ENCODE results near the gene AUTS2.

The AUTS2 gene

DNA sequence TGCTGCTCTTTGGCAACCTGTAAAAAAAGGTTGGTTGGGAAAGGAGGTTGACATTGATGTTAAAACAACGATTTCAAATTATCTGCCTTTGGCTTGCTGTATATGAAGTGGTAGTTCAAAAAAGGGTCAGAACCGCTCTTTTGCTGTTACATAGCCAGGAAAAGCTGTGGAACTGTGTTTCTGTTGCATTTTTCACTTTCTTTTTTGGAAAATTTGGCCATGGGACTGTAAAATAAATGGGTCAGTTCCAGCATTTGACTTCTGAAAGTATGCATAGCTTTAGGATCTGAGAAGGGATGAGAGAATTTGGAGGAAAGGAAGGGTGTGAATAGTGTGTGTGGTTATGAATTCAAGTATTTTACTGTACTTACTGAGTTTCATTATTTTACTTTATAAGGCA lies 7.3 kb downstream of the AUTS2 start:
- no peak overlapping the region for H3K4me3 Mint-ChIP-seq
- no peak for DNase-seq (ENCODE audit: low spot score)
- no peaks in the 10 kb centered on the region for H3K4me1 Mint-ChIP-seq (ENCODE audit: low read depth)
- no peaks in the 10 kb centered on the region for H3K9me3 Mint-ChIP-seq
- H3K27me3 Mint-ChIP-seq (ENCODE audit: low read depth), result peaks cover 4% of the 10 kb centered on the region
- no peak overlapping the region for H3K27ac Mint-ChIP-seq
- no peaks in the 10 kb centered on the region for H3K36me3 Mint-ChIP-seq (ENCODE audit: low read depth)

DNA sequence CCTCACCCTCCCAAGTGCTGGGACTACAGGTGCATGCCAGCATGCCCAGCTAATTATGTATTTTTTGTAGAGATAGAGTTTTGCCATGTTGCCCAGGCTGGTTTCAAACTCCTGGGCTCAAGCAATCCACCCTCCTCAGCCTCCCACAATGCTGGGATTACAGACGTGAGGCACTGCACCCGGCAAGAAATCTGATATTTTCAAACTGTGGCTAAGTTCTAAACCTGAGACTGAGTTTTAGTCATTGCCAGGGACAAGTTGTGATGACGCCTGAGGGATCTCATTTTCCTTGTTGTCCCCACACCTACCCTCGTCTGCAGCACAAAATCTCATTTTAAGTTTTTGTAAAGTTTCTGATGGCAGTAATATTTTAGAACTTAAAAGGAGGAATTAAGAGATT lies 9.8 kb downstream of the AUTS2 start:
- no peak for DNase-seq (ENCODE audit: low spot score)
- Mint-ChIP-seq H3K9me3 (no peaks in the 10 kb centered on the region), H3K4me3 (no peak overlapping the region), H3K4me1 (ENCODE audit: low read depth) (no peaks in the 10 kb centered on the region), H3K36me3 (ENCODE audit: low read depth) (no peaks in the 10 kb centered on the region), H3K27me3 (ENCODE audit: low read depth) (no peaks in the 10 kb centered on the region), H3K27ac (no peak overlapping the region)

DNA sequence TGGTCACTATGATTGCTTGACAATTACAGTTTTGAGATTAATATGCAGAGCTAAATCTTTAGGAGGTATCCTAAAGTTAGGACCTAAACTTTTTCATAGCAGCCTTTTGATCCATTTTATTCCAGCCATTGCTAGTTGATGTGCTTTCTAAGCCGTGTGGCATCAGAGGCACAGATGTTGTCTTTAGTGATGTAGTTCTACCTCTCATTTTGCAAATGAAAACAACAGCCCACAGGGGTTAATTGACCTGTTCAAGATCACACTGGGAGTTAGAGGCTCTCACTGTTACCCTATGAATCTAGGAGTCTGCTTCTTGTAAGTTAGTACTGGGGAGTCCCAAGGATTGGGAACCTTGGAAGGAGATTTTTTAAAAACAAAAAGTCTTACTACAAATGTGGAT lies 10.6 kb downstream of the AUTS2 start:
- H3K36me3 Mint-ChIP-seq (ENCODE audit: low read depth), result no peaks in the 10 kb centered on the region
- H3K27ac Mint-ChIP-seq, result no peak overlapping the region
- H3K4me1 Mint-ChIP-seq (ENCODE audit: low read depth), result no peaks in the 10 kb centered on the region
- no peaks in the 10 kb centered on the region for H3K9me3 Mint-ChIP-seq
- H3K4me3 Mint-ChIP-seq, result no peak overlapping the region
- no peak for DNase-seq (ENCODE audit: low spot score)
- H3K27me3 Mint-ChIP-seq (ENCODE audit: low read depth), result no peaks in the 10 kb centered on the region

DNA sequence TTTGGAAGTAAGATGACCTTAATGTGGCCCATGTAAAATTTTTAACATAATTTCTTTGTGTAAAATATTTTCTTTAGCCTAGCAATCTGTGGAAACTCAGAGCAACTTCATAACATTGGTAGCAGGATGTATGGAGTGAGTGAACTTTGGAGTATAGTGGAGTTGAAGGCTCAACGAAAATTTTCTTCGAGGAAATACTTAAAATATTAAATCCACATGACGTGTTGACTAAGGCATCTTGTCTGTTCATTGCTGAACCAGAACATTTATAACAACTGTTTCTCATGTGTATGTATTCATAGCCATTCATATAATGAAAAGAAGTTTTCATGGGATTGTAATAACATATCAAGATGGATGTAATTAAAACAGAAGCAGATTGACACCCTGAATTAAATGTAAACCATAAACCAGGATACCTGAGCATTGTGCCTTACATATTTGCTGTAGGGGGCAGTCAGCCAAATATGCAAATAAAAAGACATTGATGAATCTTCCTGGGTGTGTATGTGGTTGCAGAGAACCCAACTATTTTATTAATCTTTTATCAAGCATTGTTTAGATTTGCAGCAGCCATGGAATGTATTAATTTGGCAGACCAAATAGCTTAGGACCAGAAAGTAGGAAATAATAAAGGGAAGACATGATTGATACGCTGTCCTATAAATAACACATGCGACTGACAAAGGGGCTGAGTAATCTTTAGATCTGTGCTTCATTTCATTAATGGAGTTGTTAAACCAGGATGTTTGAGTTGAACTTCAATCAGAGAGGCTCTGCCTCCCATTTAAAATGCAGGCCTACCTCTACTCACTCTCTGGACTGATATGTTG lies 11.5 kb downstream of the AUTS2 start:
- no peak for DNase-seq (ENCODE audit: low spot score)
- no peaks in the 10 kb centered on the region for H3K27me3 Mint-ChIP-seq (ENCODE audit: low read depth)

DNA sequence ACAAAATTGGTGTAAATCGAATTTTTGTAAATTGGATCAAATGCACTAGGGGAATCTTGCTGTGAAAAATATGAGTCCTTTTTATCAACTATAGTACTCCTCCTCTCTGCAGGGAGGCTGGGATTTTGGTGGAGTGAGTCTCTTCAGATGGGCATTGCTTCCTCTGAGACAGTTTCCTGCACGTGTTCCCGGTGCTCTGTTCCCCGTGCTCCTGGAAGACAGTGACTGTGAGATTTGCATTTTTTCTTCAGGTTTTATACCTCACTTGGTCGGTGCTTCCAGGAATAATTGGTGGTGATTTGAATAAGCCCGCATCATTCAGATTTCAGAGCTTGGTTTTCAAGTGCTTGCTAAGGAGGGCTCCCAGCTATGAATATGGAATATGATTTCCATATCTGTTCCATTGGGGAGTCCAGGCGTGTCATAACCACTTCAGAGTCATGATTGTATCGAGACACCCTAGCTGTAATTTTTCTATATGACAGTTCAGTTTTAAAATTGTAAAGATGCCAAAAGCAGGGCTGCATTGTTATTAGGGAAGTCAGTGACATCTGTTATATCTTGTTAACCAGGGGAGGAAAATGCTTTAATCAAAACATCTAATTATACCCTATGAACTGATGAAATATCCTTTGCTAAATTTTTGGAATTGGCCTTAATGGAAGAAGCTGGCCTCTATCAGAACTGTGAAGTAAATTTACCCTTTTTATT lies 12.3 kb downstream of the AUTS2 start:
- Mint-ChIP-seq H3K27me3 (ENCODE audit: low read depth) (no peaks in the 10 kb centered on the region), H3K36me3 (ENCODE audit: low read depth) (no peaks in the 10 kb centered on the region), H3K4me3 (no peak overlapping the region), H3K9me3 (no peaks in the 10 kb centered on the region), H3K27ac (no peak overlapping the region), H3K4me1 (ENCODE audit: low read depth) (no peaks in the 10 kb centered on the region)
- DNase-seq (ENCODE audit: low spot score), result no peak

More for the DNA sequence above, 11.5 kb downstream of the AUTS2 start:
- Mint-ChIP-seq H3K4me3 (no peak overlapping the region), H3K27ac (no peak overlapping the region), H3K9me3 (no peaks in the 10 kb centered on the region), H3K4me1 (ENCODE audit: low read depth) (no peaks in the 10 kb centered on the region), H3K36me3 (ENCODE audit: low read depth) (no peaks in the 10 kb centered on the region)

DNA sequence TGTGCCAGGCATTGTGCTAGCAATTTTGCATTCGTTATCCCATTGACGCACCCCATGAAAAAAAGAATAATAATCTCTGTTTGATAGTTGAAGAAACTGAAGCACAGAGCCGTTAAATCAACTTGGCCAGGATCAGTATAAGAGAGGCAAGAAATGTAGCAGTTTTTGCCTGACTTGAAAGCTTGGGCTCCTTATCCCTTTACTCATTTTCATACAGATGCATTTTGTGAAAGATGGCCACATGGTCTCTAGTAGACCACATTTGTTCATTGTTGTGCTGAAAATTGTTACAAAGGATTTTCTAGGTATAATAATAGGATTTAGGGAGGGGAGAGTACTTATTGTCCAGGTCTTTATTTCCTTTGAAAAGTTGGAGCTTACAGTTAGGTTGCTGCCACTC lies 14.7 kb downstream of the AUTS2 start:
- Mint-ChIP-seq H3K27ac (no peak overlapping the region), H3K9me3 (no peaks in the 10 kb centered on the region), H3K27me3 (ENCODE audit: low read depth) (no peaks in the 10 kb centered on the region), H3K4me3 (no peak overlapping the region), H3K36me3 (ENCODE audit: low read depth) (no peaks in the 10 kb centered on the region), H3K4me1 (ENCODE audit: low read depth) (no peaks in the 10 kb centered on the region)
- DNase-seq (ENCODE audit: low spot score), result no peak

DNA sequence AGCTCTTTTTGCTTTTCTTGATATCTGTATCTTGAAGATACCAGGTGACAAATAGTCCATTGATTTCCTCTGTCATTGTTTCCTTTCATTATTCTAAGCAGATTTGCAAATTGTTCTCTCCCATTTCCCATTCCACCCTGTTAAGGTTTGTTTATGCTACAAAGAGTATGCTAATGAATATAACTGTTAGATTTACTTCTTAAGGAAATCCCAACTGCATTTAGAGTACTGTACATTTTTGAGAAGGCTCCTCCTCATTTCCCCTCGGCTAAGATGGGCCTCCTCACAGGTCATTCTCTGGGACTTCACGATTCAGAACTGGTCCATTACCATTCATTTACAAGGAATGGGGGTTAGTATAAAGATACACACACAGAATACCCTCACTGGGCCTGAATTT lies 15.6 kb downstream of the AUTS2 start:
- Mint-ChIP-seq H3K27me3 (ENCODE audit: low read depth) (no peaks in the 10 kb centered on the region), H3K27ac (no peak overlapping the region), H3K9me3 (no peaks in the 10 kb centered on the region), H3K36me3 (ENCODE audit: low read depth) (no peaks in the 10 kb centered on the region), H3K4me3 (no peak overlapping the region), H3K4me1 (ENCODE audit: low read depth) (no peaks in the 10 kb centered on the region)
- DNase-seq (ENCODE audit: low spot score), result no peak

DNA sequence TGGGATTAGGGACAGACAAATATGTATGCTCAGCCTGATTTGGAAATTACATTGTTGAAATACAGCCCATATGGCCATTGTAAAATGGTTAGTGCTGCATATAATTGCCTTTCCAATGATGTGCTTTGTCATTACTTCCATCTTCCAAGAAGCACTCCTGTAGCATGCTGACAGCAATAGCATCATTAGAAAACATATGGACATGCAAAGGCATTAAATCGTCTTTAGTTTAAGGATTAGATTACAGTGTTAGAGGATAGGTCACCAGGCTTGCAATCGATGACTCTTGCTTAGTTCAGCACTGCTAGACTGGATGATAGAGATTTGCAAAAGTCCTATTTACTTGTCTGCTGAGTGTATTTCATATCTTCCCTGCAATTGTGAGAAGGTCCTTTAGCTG lies 17.4 kb downstream of the AUTS2 start:
- Mint-ChIP-seq H3K27me3 (ENCODE audit: low read depth) (no peaks in the 10 kb centered on the region), H3K4me3 (no peak overlapping the region), H3K4me1 (ENCODE audit: low read depth) (no peaks in the 10 kb centered on the region), H3K9me3 (no peaks in the 10 kb centered on the region), H3K27ac (no peak overlapping the region), H3K36me3 (ENCODE audit: low read depth) (no peaks in the 10 kb centered on the region)
- no peak for DNase-seq (ENCODE audit: low spot score)

DNA sequence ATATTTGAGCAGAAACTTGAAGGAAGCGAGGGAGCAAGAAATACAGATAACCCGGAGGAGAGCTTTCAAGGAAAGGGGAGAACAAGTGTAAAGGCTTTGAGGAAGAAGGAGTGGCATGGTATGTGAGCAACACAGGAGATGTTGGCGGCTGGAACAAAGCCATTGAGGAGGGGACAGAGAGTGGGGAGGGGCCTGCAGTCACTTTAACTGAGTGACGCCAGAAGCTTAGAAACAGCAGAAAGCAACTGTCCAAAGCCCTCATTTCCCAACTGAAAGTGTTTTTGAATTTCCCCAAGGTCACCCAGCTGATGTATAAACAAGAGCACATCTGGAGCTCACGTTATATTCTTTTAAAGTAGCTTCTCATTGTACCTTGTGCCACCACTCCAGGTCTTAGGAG lies 19.1 kb downstream of the AUTS2 start:
- H3K4me3 Mint-ChIP-seq, result no peak overlapping the region

DNA sequence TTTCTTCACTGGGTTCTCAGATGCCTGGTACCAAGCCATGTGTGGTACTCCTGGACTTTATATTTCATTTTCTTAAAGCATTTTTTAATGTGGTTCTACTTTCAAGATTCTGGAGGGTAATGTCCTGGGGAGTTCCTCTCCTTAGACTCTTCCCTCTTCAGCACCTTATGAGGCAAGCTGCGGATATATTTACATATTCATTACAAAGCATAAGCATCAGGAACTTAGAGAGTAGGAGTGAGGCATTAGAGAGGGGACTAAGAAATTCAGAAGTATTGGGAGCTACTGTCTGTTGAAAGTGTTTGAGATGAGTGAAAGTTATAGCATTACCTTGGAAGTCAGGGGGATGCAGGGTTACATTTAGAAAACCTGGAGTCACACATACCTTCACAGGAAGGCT lies 20.8 kb downstream of the AUTS2 start:
- Mint-ChIP-seq H3K4me3 (no peak overlapping the region), H3K27ac (no peak overlapping the region), H3K4me1 (ENCODE audit: low read depth) (no peaks in the 10 kb centered on the region), H3K36me3 (ENCODE audit: low read depth) (no peaks in the 10 kb centered on the region), H3K27me3 (ENCODE audit: low read depth) (no peaks in the 10 kb centered on the region), H3K9me3 (no peaks in the 10 kb centered on the region)
- DNase-seq (ENCODE audit: low spot score), result no peak

More for the DNA sequence above, 19.1 kb downstream of the AUTS2 start:
- H3K9me3 Mint-ChIP-seq, result no peaks in the 10 kb centered on the region
- no peak overlapping the region for H3K27ac Mint-ChIP-seq
- H3K4me1 Mint-ChIP-seq (ENCODE audit: low read depth), result no peaks in the 10 kb centered on the region
- DNase-seq (ENCODE audit: low spot score), result no peak
- no peaks in the 10 kb centered on the region for H3K27me3 Mint-ChIP-seq (ENCODE audit: low read depth)
- H3K36me3 Mint-ChIP-seq (ENCODE audit: low read depth), result no peaks in the 10 kb centered on the region

DNA sequence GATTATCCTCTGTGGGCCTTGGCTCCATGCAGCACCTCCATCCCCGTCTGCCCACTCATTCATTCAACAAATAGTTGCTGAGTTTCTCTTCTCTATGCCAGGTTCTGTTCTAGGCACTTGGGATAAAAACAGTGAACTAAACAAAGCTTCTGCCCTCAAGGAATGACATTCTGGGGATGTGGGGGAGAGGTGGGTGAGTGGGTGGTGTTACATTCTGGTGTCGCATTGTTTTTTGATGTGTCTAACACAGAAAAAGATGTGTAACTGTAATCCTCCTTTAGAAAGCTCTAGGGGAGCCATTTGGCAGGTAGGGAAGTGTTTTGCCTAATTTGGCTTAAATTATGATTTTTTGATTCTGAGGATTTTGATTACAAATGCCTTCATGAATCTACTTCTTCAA lies 21.4 kb downstream of the AUTS2 start:
- Mint-ChIP-seq H3K36me3 (ENCODE audit: low read depth) (no peaks in the 10 kb centered on the region), H3K9me3 (no peaks in the 10 kb centered on the region), H3K4me1 (ENCODE audit: low read depth) (no peaks in the 10 kb centered on the region), H3K27me3 (ENCODE audit: low read depth) (no peaks in the 10 kb centered on the region), H3K27ac (no peak overlapping the region), H3K4me3 (no peak overlapping the region)
- no peak for DNase-seq (ENCODE audit: low spot score)

DNA sequence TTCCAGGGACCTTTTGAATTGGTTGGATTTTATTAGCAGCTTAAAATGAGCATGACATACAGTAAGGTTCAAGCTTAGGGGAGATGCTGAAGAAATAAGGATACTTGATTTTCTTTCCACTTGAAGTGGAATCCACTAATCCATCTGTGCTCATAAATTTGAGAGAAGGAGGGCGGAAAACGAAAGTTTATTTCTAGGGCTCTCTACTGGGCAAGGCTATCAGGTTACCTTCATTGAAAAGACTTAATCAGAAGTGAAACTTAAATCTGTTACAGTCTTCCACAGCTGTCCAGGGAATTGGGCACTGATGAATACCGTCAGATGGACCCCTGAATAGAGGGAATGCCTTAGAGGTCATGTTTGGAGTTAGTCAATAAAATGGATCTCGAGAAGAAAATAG lies 21.8 kb downstream of the AUTS2 start:
- Mint-ChIP-seq H3K27ac (no peak overlapping the region), H3K9me3 (no peaks in the 10 kb centered on the region), H3K36me3 (ENCODE audit: low read depth) (no peaks in the 10 kb centered on the region), H3K4me3 (no peak overlapping the region), H3K4me1 (ENCODE audit: low read depth) (no peaks in the 10 kb centered on the region), H3K27me3 (ENCODE audit: low read depth) (no peaks in the 10 kb centered on the region)
- DNase-seq (ENCODE audit: low spot score), result no peak

DNA sequence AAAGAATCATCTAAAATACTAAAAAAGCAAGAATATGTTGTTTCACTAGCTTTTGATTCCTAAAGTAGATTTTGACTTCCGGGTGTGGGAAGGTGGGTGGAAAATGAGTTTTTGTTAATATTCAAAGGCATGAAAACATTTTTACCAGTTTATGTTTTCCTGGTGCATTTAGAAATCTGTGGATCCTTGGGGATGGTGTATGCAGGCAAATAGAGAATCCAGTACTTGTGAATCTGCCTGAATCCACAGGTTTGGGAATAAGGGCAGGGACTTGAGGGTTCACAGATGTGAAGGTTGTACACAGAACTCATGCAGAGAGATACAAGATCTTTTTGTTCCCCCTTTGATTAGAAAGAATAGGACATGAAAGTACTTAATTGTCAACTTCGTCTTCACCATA lies 22.4 kb downstream of the AUTS2 start:
- Mint-ChIP-seq H3K27me3 (ENCODE audit: low read depth) (no peaks in the 10 kb centered on the region), H3K4me3 (no peak overlapping the region), H3K27ac (no peak overlapping the region), H3K9me3 (no peaks in the 10 kb centered on the region), H3K4me1 (ENCODE audit: low read depth) (no peaks in the 10 kb centered on the region), H3K36me3 (ENCODE audit: low read depth) (no peaks in the 10 kb centered on the region)
- DNase-seq (ENCODE audit: low spot score), result no peak

DNA sequence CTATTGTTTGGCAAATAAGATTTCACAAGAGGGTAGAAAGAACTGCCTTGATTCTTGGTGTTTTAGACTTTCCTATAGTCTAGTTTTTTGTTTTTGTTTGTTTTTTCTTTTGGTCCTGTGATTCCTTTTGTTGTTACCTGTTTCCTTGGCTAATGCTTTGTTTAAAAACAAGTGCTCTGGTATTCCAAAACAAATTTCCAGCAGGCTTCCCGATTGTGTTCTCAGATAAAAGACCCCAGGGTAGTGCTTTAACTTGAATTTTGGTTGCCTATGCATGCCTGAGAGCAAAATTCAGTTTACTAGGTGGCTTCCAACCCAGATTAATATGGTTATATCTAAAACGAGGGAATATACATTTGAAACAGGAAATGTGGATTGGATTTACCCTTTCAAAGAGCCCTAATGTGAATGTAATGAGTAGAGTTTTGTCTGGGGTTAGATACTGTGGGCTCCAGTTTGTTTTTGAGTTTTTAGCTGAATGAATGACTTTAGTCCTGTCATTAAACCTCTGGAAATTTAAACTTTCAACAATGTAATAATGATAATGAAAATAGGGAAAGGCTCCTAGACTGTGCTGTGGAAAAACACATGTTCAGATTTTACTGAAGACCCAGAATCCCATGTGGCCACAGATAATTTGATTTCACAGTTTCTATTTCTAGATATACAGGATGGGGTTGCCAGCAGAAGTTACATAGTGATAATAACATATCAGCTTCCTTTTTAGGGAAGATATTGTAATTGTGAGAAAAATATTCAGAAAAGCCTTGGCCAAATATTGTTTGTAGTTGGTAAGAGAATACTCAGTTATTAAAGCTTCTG lies 23.9 kb downstream of the AUTS2 start:
- H3K4me3 Mint-ChIP-seq, result no peak overlapping the region
- no peak for DNase-seq (ENCODE audit: low spot score)
- no peak overlapping the region for H3K27ac Mint-ChIP-seq
- no peaks in the 10 kb centered on the region for H3K9me3 Mint-ChIP-seq
- no peaks in the 10 kb centered on the region for H3K4me1 Mint-ChIP-seq (ENCODE audit: low read depth)
- H3K27me3 Mint-ChIP-seq (ENCODE audit: low read depth), result no peaks in the 10 kb centered on the region
- no peaks in the 10 kb centered on the region for H3K36me3 Mint-ChIP-seq (ENCODE audit: low read depth)

Measured in T-helper 2 cell treated with Interferon-gamma antibody and Interleukin-4, amounts not matched to agents 5 μg/mL and 100 μg/mL, for 36 hours (primary cell).